Fibroblast of peridontal ligament (primary cell): ENCODE data around the gene RPA3.

Experiments used
- DNase-seq: peaks from one replicate; pipeline ENCODE4 v3.0.0-alpha.2; 2010; ENCODE audit errors: extremely low read depth

The RPA3 gene

DNA sequence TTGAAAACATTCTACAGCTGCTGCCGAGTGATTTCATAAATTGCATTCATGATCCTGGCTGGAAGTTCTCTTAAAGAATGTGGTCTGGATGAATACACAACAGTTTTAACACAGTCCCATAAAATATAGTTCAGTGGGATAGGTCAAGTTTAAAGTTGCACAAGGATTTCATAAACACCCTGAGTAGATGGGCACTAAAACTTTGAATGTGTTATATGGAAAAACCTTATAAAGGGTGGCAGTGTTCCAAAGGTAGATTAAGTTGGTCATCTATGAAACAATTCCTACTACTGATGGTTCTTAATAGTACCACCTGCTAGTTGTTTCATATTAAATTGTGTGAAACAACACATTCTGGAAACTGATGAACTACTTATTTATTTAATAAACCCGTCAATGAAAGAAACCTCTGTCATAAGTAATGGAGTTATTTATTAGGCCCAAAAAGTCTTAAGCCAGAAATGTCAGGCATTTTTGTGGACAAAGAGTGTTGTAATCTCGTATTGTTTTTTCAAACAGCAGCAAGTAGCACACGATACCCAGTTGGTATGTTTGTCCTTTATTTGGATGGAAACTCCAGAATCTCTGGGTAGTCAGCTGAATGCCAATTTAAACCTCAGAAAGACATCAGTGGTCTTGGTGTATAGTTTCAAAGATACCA, 14.3 kb upstream of the RPA3 start:
- peak; percentile 84 for DNase-seq

DNA sequence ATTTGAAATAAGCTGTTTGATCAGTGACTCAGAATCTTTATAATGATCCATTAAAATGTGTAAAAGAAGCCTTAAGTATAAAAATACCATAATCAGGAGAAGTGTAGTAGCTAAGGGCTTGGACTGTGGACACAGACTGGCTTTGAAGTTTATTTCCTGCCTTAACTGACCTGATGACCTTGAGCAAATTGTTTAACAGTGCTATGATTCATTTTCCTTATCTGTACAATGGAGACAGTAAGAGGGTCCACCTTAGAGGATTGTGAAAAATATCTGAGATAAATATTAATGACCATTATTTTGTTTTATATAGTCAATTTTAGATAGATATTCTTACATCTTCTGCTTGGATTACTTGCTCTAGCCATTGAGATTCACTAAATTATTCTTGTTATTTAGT, 13.3 kb upstream of the RPA3 start:
- no peak for DNase-seq

DNA sequence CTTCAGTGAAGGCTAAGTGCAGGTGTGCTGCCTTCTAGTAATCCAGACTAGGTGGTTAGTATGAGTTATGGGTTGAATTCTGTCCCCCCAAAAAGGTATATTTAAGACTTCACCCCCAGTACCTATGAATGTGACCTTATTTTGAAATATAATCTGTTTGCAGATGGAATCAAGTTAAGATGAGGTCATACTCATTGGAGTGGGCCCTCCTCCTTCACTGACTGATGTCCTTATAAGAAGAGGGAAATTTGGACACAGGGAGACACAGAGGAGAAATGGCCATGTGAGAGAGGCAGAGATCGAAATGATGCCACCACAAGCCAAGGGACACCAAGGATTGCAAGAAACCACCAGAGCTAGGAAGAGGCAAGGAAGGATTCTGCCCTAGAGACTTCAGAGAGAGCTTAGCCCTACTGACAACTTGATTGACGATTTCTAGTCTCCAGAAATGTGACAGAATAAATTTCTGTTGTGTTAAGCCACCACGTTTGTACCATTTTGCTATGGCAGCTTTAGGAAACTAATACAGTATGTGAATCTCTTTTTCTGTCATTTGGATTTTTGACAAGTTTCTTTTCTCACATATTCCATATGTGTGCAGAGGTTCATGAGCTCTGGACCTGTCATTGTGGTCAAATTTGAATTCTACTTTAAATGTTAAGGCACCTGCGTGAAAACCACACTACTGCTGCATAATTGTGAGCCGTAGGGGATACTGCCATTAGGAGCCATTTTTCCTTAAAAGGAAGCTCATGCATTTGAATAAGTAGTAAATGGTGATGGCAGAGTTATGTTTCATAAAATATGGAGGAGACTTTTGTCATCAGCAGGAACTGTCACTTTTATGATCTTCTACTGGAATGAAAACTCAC, 2.6 kb upstream of the RPA3 start:
- no peak for DNase-seq

DNA sequence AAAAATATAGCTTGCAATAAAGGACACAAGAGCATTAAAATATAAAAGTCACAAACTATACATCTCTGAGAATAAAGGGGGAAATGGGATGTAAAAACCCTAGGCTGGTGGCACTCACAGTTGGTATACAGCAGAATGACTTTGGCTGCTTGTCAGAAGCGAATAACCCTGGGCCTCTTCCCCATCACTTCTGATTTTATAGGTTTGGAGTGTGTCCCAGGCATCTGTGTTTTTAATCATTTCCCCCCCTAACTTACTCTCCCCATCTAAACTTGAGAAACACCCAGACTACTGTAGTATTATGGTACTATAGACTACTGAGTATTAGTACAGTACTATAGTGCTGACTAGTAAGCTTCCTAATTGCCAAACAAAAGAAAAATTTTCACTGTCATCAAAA, 1.8 kb upstream of the RPA3 start:
- DNase-seq: peak; percentile 26

DNA sequence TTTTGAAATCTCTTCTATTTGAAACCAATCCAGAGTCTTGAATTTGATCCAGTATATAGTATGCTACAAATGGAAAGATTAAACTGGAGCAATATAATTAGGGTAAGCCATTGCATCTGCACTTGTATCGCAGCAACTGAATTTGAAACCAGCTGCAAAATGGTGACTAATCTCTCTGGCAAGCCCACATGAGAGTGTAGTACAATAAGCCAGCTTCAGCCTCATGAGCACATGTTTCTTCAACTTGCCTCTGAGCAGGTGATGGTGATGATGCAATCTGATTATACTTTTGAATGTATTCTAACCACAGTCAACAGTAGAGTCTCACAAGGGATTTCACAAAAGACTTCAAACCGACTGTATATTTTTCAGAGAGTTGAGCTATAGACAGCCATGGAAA, 829 bp upstream of the RPA3 start:
- DNase-seq: peak; percentile 99

DNA sequence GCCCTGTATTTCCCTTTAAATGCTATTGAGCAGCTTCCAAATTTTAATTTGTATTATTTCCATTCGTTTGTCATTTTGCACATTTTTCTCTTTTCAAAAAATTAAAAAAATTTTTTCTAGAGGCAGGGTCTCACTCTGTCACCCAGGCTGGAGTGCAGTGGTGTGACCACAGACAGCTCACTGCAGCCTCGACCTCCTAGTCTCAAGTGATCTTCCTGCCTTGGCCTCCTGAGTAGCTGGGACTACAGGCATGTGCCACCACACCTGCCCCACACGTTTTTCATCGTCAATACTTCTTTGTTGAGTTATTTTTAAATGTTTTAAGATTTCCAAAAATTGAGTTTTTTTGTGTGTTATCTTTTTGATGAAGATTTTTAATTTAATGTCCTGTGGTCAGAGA, 4.7 kb downstream of the RPA3 start:
- DNase-seq: no peak

DNA sequence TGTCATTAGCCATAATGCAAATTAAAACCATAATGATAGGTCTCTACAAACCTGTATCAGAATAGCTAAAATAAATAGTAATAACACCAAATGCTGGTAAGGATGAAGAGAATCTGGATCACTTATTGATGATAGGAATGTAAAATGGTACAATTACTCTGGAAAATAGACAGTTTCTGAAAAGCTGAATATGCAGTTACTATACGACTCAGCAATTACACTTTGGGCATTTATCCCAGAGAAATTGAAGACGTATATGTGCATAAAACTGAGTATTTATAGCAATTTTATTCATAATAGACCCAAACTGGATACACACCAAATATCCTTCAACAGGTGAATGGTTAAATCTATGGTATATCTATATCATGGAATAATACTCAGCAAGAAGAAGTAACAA, 7.9 kb downstream of the RPA3 start:
- no peak for DNase-seq

DNA sequence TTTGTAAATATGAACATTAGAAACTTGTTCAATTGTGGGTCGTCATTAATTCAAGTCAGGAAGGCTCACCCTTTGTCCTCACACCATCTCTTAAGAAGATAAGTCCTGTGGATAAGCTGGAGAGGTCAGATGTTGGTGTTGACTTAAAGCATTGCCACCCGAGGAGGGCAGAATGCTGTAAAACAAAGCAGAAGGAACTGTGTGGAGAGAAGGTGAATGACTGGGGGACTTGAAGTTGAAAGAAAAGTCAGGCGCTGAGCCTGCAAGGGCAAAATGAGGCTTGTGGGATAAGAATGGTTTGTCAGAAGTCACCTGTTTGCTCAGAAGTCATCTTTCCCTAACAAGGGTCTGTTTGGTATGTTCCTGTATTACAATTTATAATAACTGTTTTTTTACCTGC, 9.1 kb downstream of the RPA3 start:
- DNase-seq: no peak

DNA sequence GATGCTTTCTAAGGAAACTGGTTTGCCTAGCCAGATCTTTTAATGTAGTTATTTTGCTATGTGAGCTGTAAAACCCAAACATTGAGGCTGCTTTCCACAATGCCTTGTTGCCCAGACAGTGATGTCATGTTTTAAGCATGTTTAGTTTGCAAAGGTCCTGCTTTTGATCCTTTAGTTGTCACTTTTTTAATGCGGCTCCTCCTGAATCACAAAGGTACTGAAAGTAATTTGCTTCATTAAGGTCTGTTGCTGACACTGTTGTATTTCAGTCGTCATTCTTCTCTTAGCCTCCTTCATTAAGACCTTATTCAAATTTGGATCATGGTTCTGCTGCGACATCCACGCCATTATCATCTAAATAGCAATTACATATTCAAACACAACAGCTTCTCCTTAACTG, 10.6 kb downstream of the RPA3 start:
- peak; percentile 33 for DNase-seq

DNA sequence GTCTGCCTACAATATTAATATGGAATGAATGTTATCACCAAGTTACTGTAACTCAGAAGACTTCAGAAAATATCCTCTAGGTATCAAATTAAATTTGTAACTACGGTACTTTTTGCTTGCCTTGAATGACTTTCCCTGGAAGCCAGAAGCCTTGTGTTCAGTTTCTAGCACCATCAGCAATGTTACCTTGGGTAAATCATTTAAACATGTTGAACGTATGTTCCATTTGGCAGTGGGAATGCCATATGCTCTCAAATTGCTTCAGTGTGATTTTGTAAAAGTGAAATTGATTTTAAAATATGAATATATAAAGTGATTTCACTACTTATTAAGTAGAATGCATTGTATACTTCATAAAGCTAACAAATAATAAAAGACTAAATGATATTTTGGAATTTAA, 11.2 kb downstream of the RPA3 start:
- no peak for DNase-seq

DNA sequence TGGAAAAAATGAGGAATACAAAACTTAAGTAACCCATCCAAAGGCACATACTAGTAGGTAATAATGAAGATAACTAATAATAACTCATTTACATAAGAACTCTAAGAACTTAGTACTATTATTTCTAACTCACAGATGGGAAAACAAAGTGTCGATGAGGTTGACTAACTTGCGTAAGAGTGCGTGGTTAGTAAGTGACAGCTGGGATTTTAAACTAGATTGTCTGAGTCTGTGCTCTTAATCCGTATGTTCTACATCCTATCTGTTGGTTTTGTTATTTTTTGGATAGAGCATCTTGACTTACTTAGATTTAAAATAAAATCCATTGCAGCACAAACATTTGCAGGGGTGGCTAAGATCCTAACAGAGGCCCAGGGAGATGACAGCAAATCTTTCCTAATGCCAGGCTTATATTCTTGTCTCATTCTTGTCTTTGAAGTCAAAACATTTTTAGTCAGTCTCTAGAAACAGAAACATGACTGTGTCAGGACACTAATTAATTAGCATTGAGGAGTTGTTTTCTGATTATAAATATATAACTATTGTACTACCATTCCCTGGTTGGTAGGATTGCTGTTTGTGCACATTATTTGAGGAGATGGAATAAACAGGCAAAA, 11.7 kb downstream of the RPA3 start:
- no peak for DNase-seq

DNA sequence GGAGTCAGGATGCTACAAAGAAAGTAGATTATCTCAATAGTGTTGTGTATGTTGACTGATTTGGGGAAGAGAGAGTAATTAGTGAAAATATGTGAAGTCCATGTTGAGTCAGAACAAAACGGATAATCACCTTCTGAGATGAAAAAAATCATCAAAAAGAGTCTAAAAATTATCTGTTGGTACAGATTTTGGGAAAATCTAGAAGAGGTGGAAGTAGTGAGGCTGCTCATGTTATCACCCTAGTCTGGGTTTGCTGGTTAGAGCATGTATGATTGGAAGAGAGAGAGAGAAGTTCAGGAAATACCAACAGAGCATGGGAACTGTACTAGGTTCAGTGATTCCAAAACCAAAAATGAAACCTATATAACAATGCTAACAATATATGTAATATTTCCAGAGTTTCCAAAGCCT, 12.3 kb downstream of the RPA3 start:
- no peak for DNase-seq

DNA sequence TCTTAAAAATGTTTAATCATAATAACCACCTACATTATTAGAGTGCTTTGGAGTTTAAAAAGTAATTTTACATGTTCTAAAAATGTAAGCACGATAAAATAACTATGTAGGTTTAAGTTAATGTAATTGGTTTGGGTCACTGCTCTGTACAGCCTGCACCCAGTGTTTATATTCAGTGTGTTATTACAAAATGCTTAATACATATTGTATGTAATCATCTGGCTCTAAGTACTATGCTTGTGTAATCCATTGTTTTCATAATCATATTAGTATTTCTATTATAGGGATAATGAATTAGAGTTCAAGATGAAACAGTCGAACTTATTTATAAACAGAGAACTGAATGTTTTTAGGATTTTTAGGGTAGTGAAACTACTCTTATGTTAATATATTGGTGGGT, 13.1 kb downstream of the RPA3 start:
- no peak for DNase-seq

DNA sequence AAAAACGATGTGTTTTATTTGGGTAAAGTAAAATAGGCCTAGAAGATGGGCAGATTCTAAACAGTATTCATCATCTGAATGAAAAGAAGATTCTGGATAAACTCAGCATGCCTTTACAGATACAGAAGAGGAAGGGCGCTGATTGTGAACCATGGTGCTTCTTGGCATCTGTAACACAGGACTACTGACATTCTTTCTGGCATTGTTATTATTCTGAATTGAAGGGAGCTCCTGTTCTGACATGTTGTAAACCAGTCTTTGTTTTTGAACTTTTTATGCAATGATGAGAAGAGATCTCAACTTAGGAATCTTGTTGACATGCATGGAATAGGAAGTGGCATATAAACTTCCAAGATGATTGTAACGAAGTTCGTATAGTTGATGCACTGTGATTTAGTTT, 13.5 kb downstream of the RPA3 start:
- no peak for DNase-seq

DNA sequence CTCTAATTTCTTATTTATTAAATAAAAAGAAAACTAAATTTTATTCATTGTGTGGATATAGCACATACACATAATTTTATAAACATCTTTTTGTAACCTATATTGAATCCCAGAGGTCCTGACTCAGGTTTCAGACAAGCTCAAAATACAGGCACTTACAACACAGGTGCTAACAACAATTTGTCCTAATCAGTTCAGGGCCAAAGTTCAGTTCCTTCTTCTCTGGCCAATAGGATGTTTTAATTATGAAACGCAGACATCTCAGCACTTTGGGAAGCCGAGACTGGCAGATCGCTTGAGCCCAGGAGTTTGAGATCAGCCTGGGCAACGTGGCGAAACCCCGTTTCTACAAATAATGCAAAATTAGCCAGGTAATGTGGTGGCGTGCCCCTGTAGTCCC, 15.0 kb downstream of the RPA3 start:
- no peak for DNase-seq

DNA sequence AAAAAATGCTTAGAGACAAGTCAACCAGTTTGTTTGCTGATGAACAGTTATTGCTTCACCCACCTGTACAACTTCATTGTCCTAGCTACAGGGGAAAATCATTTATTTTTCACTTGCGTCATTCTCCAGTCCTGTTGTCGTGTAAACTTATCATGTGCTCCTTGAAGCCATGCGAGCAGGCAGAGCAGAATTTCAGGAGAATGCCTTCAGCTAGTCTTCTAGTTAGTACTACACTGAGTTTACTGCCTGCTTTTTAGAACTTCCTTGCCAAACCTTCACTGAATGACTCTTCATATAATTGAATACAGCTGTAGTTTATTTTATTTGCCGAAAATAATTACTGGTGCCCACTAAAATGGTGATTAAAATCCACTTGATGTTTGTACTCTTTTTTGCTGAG, 15.6 kb downstream of the RPA3 start:
- DNase-seq: peak; percentile 70

DNA sequence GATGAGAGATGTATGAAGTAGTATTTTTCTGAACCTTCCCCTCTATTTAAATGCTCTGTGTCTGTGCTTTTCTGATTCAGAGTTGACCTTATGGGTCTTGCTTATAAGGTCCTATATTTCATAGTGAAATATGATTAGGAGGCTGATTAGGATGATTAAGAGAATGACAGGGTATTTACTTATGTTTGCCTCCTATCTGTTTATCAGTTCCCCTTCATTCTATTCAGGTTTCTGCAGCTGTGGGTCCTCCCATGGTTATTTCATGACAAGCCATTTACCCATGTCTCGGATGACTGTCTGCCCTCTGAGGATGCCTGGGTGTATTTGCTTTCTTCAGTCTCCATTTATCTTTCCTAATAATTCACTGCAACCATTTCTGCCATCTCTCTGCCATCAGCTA, 16.9 kb downstream of the RPA3 start:
- no peak for DNase-seq

DNA sequence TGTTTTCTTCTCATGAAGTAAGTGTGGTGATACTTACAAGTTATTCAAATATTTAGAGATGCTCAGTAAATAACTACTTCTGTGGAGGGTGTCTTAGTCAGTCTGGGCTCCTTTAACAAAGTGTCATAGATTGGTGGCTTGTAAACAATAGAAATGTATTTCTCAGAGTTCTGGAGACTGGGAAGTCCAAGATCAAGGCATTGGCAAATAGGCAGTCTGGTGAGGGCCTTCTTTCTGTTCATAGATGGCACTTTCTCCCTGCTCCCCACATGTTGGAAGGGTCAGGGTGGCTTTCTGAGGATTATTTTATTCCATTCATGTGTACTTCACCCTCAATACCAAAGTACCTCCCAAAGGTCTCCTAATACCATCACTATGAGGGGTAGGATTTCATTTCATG, 18.4 kb downstream of the RPA3 start:
- DNase-seq: no peak

DNA sequence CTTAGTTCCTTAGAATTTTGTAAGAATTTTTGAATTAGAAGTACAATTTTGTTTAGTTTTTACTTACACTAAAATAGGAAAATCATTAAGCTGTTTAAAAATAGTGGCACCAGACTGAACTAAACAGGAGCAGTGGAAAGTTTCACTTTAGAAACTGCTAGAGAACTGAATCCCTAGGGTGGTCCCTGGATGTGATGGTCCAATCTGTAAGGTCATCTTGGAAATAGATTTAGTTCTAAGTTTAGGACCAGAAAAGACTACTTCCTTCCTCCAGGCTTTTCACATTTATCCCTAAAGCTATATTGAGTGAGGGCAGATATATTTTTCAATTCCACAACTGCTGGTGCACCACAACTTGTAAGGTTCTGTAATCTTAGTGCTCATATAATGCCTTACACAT, 19.0 kb downstream of the RPA3 start:
- no peak for DNase-seq

DNA sequence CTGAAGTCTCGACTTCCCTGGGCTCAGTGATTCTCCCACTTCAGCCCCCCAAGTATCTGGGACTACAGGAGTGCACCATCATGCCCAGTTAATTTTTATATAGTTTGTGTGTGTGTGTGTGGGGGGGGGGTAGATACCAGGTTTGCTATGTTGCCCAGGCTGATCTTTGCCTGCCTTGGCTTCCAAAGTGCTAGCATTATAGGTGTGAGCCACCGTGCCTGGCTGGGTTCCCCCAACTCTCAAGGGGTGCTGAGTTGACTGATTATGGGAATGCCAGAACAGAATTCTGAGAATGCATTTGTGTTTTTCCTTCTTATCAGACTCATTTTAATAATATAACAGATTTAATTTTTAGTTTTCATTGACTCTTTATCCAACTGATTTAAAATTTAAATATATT, 19.5 kb downstream of the RPA3 start:
- DNase-seq: no peak

DNA sequence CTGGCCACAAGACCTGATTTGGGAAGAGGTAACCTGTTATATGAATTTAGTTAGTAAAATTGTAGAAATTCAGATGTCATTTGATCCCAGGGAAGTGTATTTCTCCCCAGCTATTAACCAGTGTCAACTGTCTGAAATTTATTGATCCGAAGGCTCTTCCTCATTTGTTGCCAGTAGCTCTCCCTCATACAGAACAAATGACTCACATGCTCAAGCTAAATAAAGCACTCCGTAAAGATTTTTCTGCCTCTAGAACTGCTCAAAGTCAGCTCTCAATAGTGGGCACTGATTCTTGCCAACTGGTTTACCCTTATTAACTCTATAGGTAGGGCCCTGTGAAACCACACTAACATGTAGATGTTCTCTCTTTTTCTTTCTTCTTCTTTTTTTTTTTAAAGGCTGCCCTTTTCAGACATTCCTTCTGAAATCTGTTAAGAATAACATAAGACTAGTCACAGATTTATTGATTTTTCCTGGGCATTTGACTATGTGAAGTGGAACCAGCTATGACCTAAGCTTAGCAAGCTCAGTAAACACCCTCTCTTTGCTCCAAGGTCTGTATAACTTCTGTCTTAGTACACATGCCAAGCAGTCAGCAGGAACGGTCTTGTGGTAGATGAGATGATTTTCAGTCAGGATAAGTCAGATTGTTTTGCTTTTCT, 21.8 kb downstream of the RPA3 start:
- DNase-seq: peak; percentile 59

DNA sequence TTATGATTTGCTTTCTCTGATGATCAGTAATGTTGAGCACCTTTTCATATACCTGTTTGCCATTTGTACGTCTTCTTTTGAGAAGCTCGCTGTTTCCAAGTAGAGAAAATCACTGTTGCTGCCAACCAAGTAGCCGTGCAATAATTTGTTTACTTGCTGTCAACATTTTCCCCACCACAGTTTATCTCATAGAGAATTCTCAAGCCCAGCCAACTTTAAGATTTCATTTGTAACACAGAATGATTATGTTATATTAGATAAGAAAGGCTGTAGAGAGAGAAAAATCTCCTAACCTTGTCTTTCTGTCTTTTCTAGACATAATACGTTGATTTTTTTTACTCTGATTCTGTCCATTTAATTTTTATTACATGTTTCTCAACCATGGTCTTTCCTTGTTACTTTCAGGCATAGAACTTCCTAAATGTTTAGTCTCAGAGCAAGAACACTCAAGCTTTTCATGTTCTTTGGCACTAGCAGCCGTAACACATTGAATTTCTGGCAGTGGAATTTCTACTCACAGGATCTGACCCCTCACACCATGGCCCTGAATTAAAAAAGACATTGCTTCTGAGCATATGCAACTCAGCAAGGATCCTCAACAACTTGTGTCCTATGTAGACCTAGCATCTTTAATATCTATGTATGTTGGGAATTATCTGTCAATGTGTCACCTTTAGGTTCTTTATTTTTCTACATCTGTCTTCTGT, 23.1 kb downstream of the RPA3 start:
- no peak for DNase-seq
